H54 (cell line): ENCODE measurements around the gene SCN2A.
"Not testable (repeated sequence)": the region's sequence is repeated elsewhere in the genome, so short reads cannot be mapped to it uniquely, and the experiment has no call there.

Source experiments
- DNase-seq: peaks from one replicate; pipeline ENCODE4 v3.0.0; 2011; ENCODE audit warnings: low spot score, mixed read lengths; ENCODE audit not compliant: insufficient read length
- FAIRE-seq: peaks from 3 replicates; lab custom pipeline; 2011; peaks lifted over from hg19 to GRCh38; lab: Jason Lieb, UNC
- POLR2A ChIP-seq: IDR thresholded peaks from 2 replicates; pipeline ENCODE4 v1.6.1; 2011; ENCODE audit warnings: low read depth, mild to moderate bottlenecking, low read length

The SCN2A gene

DNA sequence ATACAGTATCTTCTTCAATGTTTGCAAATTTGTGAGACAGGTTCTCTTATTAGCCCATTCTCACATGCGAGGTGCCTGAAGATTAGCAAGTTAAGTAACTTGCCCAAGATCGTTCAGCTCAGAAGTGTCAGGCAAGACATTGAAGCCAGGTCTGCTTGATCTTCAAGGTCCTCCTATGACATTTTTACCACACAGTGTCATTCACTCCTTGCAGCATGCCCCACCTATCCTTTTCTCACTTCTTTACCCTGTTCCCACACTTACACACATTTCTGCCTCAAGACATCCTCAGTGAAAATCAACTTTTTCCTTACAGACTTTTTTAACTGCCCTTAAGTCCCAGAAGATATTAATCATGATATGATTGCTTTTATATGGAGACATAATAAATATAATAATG is 73.8 kb downstream of the SCN2A start:
- FAIRE-seq (no peak), DNase-seq (no peak)
- TF ChIP-seq POLR2A: no peak

DNA sequence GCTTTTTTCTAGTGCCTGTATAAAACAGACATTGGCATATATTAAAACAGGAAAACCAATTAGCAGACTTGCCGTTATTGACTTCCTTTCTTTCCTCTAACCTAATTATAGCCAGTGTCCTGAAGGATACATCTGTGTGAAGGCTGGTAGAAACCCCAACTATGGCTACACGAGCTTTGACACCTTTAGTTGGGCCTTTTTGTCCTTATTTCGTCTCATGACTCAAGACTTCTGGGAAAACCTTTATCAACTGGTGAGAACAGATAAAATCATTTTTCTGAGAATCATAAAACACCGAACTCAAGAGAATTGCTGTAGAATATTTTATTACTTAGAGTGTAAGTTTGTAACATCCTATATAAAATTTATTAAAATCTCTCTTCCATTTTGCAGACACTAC is 74.3 kb downstream of the SCN2A start:
- FAIRE-seq (no peak), DNase-seq (no peak)
- no peak for TF ChIP-seq POLR2A

DNA sequence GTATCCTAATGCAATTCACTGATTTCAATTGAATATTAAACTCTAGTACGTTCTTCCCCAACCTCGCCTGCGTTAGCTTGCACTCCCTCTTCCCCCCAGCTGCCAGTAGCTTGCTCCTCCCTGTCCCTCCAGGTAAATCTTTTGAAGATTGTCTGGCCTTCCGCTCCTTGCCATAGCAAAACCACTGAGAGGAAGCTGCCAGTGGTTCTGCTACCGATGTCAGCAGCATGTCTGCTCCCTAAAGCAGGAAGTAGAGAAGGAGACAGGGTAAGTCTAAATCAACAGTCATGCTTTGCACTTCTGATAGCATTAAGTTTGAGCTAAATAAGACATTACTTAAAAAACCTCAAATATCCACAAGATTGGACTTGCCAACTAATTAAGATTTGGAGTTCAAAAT is 89.1 kb downstream of the SCN2A start:
- TF ChIP-seq POLR2A: no peak
- DNase-seq: no peak
- FAIRE-seq: no peak

DNA sequence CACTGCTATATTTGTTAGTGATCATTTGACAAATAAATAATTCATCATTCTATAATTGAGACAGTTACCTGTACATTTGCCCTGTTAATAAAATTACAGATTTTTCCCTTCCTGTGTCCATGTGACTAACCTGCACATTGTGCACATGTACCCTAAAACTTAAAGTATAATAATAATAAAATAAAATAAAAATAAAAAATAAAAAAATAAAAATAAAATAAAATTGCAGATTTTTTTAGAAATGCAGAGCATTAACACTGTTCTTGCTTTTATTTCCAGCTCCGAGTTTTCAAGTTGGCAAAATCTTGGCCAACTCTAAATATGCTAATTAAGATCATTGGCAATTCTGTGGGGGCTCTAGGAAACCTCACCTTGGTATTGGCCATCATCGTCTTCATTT is 105.1 kb downstream of the SCN2A start:
- DNase-seq, FAIRE-seq: not testable (repeated sequence)

DNA sequence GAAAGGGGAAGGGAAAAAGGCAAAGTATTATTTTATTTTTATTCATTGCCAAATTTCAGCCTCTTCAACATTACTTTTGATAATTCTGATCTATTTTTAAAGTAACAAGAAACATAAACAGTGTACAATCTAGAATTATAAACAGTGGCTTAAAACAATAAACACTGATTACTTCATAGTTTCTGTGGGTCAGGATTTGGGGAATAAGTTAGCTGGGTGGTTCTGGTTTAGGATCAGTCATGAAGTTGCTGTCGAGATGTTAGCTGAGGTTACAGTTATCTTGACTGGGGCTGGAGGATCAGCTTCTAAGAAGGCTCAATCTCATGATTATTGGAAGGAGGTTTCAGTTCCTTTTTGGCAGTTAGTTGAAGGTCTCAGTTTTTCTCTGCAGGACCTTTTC is 109.2 kb downstream of the SCN2A start:
- FAIRE-seq (no peak), DNase-seq (no peak)
- no peak for TF ChIP-seq POLR2A

DNA sequence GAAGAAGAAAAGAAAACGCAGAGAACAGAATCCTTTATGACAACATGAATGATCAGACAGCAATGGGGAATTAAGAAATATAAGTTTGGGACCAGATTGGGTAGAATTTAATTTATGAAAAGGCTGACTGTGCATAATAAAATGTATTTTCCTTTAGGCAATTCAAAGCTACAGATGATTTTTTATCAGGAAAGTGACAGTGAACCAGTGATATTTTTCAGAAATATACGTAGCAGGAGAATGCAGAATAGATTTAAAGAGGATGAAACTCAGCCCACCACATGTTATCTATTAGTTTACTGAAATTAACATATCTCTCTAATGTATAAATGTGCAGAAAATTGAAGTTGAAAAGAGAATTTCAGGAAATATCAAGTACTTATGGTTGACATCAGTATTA is 110.0 kb downstream of the SCN2A start:
- no peak for TF ChIP-seq POLR2A
- DNase-seq: no peak
- FAIRE-seq: no peak

DNA sequence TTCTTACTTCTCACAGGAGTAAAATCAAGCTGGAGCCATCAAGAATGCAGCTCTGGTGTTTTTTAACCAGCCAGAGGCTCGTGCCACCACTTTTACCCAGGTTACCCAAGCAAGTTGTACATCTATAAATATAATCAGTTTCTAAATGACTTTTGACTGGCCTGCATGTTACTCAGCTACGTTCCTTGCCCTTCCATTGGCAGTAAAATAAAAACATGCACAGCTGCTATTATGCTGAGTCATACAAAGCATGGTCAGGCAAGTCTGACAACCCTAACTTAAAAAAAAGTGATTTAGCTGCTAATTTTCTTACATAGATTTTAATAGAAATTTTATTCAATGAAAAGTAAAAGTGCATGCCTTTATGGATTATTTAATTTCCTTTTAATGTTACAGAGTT is 118.5 kb downstream of the SCN2A start:
- TF ChIP-seq POLR2A: no peak
- DNase-seq: no peak
- FAIRE-seq: no peak

DNA sequence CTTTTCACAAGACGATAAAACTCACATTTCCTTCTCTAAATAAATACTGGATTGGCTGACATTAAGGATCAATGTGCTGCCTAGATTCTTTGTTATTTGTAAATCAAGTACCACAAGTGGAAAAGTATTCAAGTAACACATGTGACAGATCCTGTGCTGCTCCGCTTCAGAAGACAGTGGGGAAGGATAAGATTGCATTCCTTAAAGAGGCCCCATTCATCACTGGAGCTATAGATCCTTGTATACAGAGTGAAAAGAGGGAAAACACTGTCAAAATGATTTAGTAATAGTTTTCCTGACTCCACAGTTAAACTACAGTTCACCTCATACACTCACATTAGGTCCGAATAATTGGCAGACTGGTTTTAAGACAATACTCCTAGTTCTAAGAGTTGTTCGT is 122.3 kb downstream of the SCN2A start:
- FAIRE-seq (no peak), DNase-seq (no peak)
- no peak for TF ChIP-seq POLR2A

DNA sequence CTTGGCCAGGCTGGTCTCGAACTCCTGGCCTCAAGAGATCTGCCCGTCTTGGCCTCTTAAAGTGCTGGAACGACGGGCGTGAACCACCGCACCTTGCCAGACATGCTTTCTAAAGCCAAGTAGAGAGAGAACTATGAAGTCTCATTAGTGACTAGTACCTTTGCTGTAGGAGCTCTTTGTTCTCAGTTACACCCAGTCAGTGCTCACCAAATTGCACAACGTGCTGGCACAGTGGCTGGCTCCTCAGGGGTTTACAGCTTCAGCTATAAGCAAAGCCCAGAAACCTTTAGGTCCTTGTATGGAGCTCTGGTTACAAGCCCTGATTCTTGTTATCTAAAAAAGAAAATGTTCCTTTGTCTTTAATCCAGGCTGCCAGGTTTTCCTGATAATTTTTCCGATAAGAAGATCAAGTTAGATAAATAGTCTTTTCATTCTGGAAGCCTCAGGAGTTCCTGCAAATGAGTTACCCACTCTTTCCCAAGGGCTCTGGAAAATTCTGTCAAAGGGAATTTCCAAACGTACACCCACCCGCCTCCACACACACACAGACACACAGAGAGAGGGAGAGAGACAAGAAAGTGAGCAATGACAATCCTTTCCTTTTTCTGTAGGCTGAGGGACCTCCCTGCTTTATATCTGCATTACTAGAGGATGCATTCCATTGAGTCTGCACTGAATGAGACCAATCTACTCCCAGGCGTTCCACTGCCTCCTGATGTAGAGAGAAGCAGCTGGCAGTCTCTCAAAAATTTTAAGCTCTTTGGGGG is 130.1 kb downstream of the SCN2A start:
- TF ChIP-seq POLR2A: no peak
- FAIRE-seq (no peak), DNase-seq (no peak)

DNA sequence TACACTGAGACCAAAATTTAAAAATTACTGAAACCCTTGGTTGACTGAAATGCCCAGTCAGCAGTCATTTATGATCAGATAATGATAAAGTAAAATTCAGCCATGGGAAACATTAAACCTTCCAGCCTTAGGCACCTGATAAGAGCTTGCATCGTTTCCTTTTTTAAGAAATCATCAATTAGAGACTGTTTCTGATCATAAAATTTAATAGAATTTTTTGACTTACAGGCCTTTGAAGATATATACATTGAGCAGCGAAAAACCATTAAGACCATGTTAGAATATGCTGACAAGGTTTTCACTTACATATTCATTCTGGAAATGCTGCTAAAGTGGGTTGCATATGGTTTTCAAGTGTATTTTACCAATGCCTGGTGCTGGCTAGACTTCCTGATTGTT is 130.7 kb downstream of the SCN2A start:
- no peak for DNase-seq
- TF ChIP-seq POLR2A: no peak
- no peak for FAIRE-seq

DNA sequence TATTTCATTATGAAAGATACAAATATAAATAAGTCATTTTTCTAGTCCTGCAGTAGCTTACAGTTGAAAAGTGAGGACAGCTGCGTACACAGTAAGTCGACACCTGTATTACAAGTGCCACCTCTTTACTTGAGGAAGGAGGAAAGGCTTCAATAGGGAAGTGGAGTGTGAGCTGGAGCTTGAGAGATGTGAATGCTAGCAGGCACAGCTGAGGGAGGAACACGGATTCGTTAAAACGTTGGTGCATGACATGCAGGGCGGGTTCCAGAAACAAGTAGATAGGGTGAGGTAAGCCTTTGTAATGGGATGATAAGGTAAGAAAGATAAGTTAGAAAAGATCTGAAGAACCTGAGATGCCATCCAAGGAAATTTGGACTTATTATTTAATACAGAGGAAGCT is 132.1 kb downstream of the SCN2A start:
- no peak for DNase-seq
- no peak for TF ChIP-seq POLR2A
- no peak for FAIRE-seq

DNA sequence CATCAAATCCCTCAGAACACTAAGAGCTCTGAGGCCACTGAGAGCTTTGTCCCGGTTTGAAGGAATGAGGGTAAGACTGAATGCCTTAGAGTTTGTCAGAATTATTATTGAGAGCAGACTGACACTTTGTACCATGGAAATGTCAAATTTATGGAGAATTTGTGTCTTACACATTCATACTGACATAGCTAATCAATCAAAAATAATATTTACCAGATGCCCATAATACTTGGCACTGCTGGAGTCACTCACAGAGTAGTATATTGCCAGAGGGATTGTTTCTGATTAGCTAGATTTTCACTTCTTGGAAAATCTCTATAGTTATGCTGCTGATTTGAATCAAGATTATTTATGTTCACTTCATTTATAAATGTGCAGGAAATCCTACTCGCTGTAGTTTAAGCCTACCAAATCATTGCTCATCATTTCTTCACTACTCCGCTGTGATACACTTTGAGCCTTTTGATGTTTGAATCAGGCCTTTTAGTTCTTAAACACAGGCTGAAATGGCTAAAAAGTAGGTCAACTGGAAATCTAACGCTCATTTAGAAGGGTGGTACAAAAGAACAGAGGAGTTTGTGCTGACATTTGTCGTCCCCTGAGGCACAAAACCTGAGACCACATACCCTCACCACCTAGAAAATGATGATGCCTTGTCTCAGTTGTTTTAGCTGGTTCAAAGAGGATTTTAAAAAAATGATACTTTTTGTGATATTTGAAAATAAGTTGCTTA is 134.2 kb downstream of the SCN2A start:
- FAIRE-seq: no peak
- TF ChIP-seq POLR2A: no peak
- no peak for DNase-seq

DNA sequence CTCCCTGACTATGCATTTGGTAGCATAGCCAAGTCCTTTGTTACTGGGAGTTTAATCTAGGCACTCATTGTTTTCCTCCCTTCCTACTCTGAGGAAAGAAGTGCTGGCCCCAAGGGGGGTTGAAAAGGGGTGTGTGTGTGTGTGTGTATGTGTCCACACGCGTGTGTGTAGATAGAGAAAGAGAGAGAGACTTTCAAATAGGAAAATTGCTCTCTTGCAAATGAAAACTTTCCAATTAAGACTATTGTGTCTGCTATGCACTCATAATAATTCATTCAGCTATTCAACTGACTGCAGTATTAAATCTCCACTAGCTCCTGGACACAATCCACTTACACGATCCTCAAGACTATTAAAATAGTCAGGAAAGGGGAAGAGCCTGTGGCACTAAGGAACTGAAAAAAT is 137.4 kb downstream of the SCN2A start:
- FAIRE-seq: no peak
- TF ChIP-seq POLR2A: no peak
- DNase-seq: no peak

DNA sequence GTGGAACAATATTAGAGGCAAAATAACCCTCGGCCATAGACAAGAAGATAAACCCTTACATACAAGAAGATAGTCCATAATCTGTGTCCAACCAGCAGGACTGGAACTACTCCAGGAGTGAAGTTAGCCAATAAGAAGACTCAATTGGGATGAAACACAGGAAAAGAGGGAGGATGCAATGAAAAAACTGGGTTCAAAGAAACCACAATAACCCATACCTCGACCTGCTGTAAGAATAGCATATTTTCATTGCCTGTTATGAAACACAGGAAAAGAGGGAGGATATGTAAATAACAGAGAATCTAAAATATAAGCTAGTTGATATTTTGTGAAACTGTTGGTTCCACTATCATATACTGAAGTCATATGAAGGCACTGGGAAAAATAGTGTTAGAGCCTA is 143.1 kb downstream of the SCN2A start:
- FAIRE-seq: no peak

DNA sequence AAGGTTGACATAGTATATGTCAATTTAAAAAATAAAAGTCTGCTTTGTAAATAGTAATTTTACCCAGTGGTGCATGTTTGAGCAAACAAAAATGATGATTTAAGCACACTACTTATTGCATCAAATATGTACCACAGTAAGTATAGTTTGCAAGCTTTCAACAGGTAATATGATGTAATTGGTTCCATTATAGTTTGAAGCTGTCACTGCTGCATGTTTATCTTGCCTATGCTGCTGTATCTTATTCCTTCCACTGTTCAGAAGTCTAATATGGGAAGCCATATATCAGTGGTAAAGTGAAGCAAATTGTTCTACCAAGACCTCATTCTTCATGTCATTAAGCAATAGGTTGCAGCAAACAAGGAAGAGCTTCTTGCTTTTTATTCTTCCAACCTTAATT is 151.7 kb downstream of the SCN2A start:
- DNase-seq (no peak), FAIRE-seq (no peak)
- no peak for TF ChIP-seq POLR2A

More for the DNA sequence above, 143.1 kb downstream of the SCN2A start:
- no peak for DNase-seq
- TF ChIP-seq POLR2A: no peak
